ENCODE measurements around the gene SH2D5.

- TF ChIP-seq TCF4 (CRISPR knock-in tag; IDR thresholded peaks at IDR 0.05; ENCODE audit: borderline replicate concordance), result no peak
- TF ChIP-seq ZNF70 (CRISPR knock-in tag; IDR thresholded peaks at IDR 0.05), result no peak
- no peak for TF ChIP-seq ARNTL (CRISPR knock-in tag; IDR thresholded peaks at IDR 0.05; ENCODE audit: borderline replicate concordance, low read depth)
- no peak for TF ChIP-seq PATZ1 (CRISPR knock-in tag; IDR thresholded peaks at IDR 0.05; ENCODE audit: borderline replicate concordance)
- TF ChIP-seq PPARA (CRISPR knock-in tag; IDR thresholded peaks at IDR 0.05; ENCODE audit: borderline replicate concordance), result no peak
- TF ChIP-seq ZNF8 (CRISPR knock-in tag; IDR thresholded peaks at IDR 0.05), result no peak
- no peak for TF ChIP-seq CSDC2 (CRISPR knock-in tag; IDR thresholded peaks at IDR 0.05)
Measured at GRCh38 chr1:20691872-20692271, 40.6 kb downstream of the SH2D5 start.
